H1 (cell line): ENCODE measurements around the gene SYNJ2.

Source experiments
- CHD2 ChIP-seq: IDR thresholded peaks from 2 replicates; pipeline ENCODE4 v1.6.1; 2012; ENCODE audit warnings: low read length, improper control_type of control experiment
- E2F6 ChIP-seq: IDR thresholded peaks from 2 replicates; pipeline ENCODE4 v1.6.1; 2012; ENCODE audit warnings: inconsistent platforms
- EZH2 ChIP-seq: fragments of 200-600 bp; sonication (generic); IDR thresholded peaks from 2 replicates; pipeline ENCODE4 v1.7.1; 2012; ENCODE audit warnings: low read depth, mild to moderate bottlenecking, moderate library complexity, low read length, inconsistent platforms; ENCODE audit not compliant: severe bottlenecking
- JUN ChIP-seq: IDR thresholded peaks from 2 replicates; pipeline ENCODE4 v1.6.1; 2011; ENCODE audit warnings: low read depth, mild to moderate bottlenecking, improper control_type of control experiment, low read length
- RAD21 ChIP-seq, 2 experiments: IDR thresholded peaks in 1 of 2; conservative IDR thresholded peaks in 1 of 2; 2 replicates each; pipeline ENCODE4 v1.6.1; 2011; ENCODE audit warnings: low read depth in 2 of 2, low read length in 2 of 2, improper control_type of control experiment in 1 of 2, inconsistent platforms in 1 of 2, mild to moderate bottlenecking in 1 of 2, moderate library complexity in 1 of 2
- SIN3A ChIP-seq, 2 experiments: IDR thresholded peaks in 1 of 2; conservative IDR thresholded peaks in 1 of 2; 2 replicates each; pipeline ENCODE4 v1.6.1; 2011 to 2012; ENCODE audit warnings: low read length in 2 of 2, improper control_type of control experiment in 1 of 2, low read depth in 1 of 2, mild to moderate bottlenecking in 1 of 2

DNA sequence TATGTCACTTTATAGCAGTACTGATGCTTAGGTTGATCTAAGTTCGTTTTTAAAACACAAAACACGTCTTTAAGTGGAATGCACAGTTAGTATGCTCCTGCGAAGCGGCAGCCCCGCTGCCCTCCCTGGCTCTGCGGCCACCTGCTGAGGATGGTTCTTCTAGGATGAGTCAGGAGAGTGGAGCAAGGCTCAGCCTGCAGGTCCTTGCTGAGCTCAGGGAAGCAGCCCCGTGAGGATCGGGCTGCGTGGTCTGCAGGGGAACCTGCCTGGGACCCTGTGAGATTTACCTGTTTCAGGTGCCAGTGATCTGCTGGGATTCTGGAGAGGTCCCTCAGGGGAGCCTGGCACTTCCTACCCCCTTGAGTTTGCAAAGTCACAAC is 57.5 kb downstream of the SYNJ2 start:
- TF ChIP-seq RAD21 (IDR thresholded peaks at IDR 0.05 in 1 of 2, conservative IDR thresholded peaks at IDR 0.05 in 1 of 2; ENCODE audit: low read depth in 2 of 2, low read length in 2 of 2) = no peak
- no peak for TF ChIP-seq E2F6
- TF ChIP-seq JUN = no peak
- no peak for TF ChIP-seq SIN3A (conservative IDR thresholded peaks at IDR 0.05 in 1 of 2, IDR thresholded peaks at IDR 0.05 in 1 of 2; ENCODE audit: low read depth in 1 of 2, low read length in 2 of 2)
- TF ChIP-seq EZH2 = no peak
- TF ChIP-seq CHD2 = no peak
